Ascending aorta (tissue), 2 donors: ENCODE results near the gene OSTN. TPM values are rescaled to one million over a fixed set of nuclear protein-coding genes. Genes with fewer than 3 reads are reported as not detected.
"Not testable (repeated sequence)": the region's sequence is repeated elsewhere in the genome, so short reads cannot be mapped to it uniquely, and the experiment has no call there.

ENCODE experiments used
- DNase-seq, 2 donors: peaks; one replicate each; pipeline ENCODE4 v3.0.0-alpha.2; 2019; ENCODE audit warnings: low spot score in 2 of 2
- H3K27ac ChIP-seq, 2 donors: fragments of 200-600 bp; sonication (generic); one replicate each; pipeline ENCODE4 v1.5.1; 2016 to 2017; ENCODE audit warnings: mild to moderate bottlenecking in 1 of 2
- H3K27me3 ChIP-seq: fragments of 200-600 bp; sonication (generic); one replicate; pipeline ENCODE4 v1.5.1; 2017
- H3K36me3 ChIP-seq, 2 donors: fragments of 200-600 bp; sonication (generic); one replicate each; pipeline ENCODE4 v1.5.1; 2016
- H3K4me1 ChIP-seq, 2 donors: fragments of 200-600 bp; sonication (generic); one replicate each; pipeline ENCODE4 v1.5.1; 2016 to 2017; ENCODE audit warnings: mild to moderate bottlenecking in 1 of 2
- H3K4me3 ChIP-seq, 2 donors: fragments of 200-600 bp; sonication (generic); one replicate each; pipeline ENCODE4 v1.5.1; 2016 to 2017; ENCODE audit warnings: mild to moderate bottlenecking in 1 of 2
- H3K9me3 ChIP-seq, 2 donors: fragments of 200-600 bp; sonication (generic); one replicate each; pipeline ENCODE4 v1.5.1; 2016
- intact Hi-C: fragments of 100-400 bp; cut with DNase I; formaldehyde crosslinking; loops from one replicate; pipeline ENCODE4 v1.15.1; 2023
- total RNA-seq: library from RNA; depleted of rRNA; stranded (reverse); fragments of >200 nt; gene quantifications from one replicate; pipeline ENCODE4 v1.1.0, GENCODE V29; 2016
- TF ChIP-seq, protein P1 (sequence below), 3 experiments: fragments of 200-600 bp in 2 of 3; fragments of 450-650 bp in 1 of 3; sonication (generic) in 2 of 3; IDR thresholded peaks; one replicate each; pipeline ENCODE4 v1.5.1; 2016 to 2019; ENCODE audit warnings: antibody characterized with exemption in 3 of 3, mild to moderate bottlenecking in 1 of 3, moderate library complexity in 1 of 3

OSTN gene
- total RNA-seq, 1 donor from 2014 or later, result not detected

GRCh38 chr3:191262650-191263049, 63.6 kb downstream of the OSTN start:
- TF ChIP-seq, protein P1, sequence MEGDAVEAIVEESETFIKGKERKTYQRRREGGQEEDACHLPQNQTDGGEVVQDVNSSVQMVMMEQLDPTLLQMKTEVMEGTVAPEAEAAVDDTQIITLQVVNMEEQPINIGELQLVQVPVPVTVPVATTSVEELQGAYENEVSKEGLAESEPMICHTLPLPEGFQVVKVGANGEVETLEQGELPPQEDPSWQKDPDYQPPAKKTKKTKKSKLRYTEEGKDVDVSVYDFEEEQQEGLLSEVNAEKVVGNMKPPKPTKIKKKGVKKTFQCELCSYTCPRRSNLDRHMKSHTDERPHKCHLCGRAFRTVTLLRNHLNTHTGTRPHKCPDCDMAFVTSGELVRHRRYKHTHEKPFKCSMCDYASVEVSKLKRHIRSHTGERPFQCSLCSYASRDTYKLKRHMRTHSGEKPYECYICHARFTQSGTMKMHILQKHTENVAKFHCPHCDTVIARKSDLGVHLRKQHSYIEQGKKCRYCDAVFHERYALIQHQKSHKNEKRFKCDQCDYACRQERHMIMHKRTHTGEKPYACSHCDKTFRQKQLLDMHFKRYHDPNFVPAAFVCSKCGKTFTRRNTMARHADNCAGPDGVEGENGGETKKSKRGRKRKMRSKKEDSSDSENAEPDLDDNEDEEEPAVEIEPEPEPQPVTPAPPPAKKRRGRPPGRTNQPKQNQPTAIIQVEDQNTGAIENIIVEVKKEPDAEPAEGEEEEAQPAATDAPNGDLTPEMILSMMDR (IDR thresholded peaks at IDR 0.05), result no peak
- Histone ChIP-seq H3K36me3 (no peaks in the 10 kb centered on the region), H3K4me1 (no peaks in the 10 kb centered on the region), H3K27ac (no peak overlapping the region), H3K9me3 (no peaks in the 10 kb centered on the region), H3K4me3 (no peak overlapping the region), H3K27me3 (no peaks in the 10 kb centered on the region)
- intact Hi-C loops, result no loop called here
- no peak for DNase-seq

GRCh38 chr3:191263365-191263764, 64.3 kb downstream of the OSTN start:
- intact Hi-C loops, result no loop called here
- TF ChIP-seq, protein P1 (IDR thresholded peaks at IDR 0.05), result no peak
- H3K4me3 ChIP-seq, result peak overlapping the region; percentile 4 to 8

DNA sequence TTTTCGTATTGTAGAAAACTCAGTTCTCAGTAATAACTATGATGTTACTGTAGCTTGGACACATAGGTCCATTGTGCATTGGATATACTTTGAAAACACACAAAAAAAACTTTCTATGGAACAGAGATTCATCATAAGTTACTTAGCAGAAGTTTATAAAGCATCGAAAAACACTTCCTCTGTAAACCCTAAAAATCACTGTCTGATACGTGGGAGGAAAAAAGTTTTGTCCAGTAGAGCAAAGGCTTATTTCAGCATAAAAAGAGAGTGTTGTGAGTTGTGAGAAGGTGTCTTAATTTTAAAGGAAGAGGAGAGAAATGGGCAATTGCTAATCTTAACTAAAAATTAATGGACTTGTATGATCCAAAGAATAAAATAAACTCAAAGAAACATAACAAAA, 64.8 kb downstream of the OSTN start:
- TF ChIP-seq, protein P1 (IDR thresholded peaks at IDR 0.05), result no peak
- Histone ChIP-seq H3K4me3 (peak overlapping the region in 1 of 2 donors; percentile 4), H3K36me3 (no peaks in the 10 kb centered on the region), H3K27me3 (no peaks in the 10 kb centered on the region), H3K27ac (no peak overlapping the region), H3K9me3 (no peaks in the 10 kb centered on the region), H3K4me1 (no peaks in the 10 kb centered on the region)
- intact Hi-C loops, result no loop called here
- no peak for DNase-seq

More at GRCh38 chr3:191263365-191263764, 64.3 kb downstream of the OSTN start:
- Histone ChIP-seq H3K27me3 (no peaks in the 10 kb centered on the region), H3K9me3 (no peaks in the 10 kb centered on the region), H3K36me3 (no peaks in the 10 kb centered on the region), H3K27ac (no peak overlapping the region), H3K4me1 (no peaks in the 10 kb centered on the region)
- no peak for DNase-seq

GRCh38 chr3:191268737-191269136, 69.7 kb downstream of the OSTN start:
- TF ChIP-seq, protein P1 (IDR thresholded peaks at IDR 0.05), result no peak
- intact Hi-C loops, result no loop called here
- no peak overlapping the region for H3K4me3 ChIP-seq
- no peaks in the 10 kb centered on the region for H3K4me1 ChIP-seq
- no peaks in the 10 kb centered on the region for H3K9me3 ChIP-seq
- no peak overlapping the region for H3K27ac ChIP-seq
- H3K27me3 ChIP-seq, result no peaks in the 10 kb centered on the region
- H3K36me3 ChIP-seq, result no peaks in the 10 kb centered on the region
- DNase-seq, result no peak

DNA sequence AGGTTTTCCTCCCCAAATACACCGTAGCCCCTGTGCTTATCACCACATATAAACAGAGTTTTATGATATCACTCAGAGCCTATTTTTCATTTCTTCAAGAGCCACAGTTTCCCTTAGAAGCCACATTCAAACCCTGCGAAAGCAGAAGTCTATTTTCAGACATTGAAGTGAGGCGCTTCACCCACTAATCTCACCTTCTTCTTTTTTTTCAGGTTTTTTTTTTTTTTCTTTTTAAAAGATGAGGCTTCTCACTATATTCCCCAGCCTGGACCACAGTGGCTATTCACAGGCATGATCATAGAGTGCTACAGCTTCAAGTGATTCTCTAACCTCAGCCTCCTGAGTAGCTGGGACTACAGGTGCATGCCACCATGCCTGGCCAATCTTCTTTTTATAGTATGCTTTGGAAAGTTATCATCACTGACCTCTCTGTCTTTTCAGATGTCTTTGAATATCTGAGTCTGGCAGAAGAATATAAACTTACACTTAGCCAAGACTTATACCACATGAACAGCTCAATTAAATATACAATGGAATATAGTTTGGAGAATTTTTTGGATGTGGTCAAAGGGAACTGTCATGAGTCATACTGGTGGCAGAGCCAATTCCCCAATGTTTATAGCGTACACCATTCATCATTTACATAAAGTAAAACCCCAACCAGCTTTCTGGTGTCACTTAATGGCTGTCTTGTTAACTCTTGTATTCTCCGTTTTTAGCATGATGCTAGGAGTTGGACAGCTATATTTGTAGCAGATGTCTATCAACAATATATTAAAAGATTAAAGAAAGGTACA, 70.4 kb downstream of the OSTN start:
- H3K36me3 ChIP-seq, result no peaks in the 10 kb centered on the region
- no peak overlapping the region for H3K27ac ChIP-seq
- no peaks in the 10 kb centered on the region for H3K9me3 ChIP-seq
- TF ChIP-seq, protein P1 (IDR thresholded peaks at IDR 0.05), result no peak
- no peak overlapping the region for H3K4me3 ChIP-seq
- DNase-seq, result no peak
- H3K4me1 ChIP-seq, result no peaks in the 10 kb centered on the region
- intact Hi-C loops, result no loop called here
- no peaks in the 10 kb centered on the region for H3K27me3 ChIP-seq

- DNase-seq, intact Hi-C loops, H3K4me1 ChIP-seq, H3K27ac ChIP-seq, H3K27me3 ChIP-seq, H3K9me3 ChIP-seq, H3K4me3 ChIP-seq, H3K36me3 ChIP-seq: not testable (repeated sequence)
Observed at GRCh38 chr3:191275244-191275643, 76.2 kb downstream of the OSTN start.
